RWPE2 (cell line): ENCODE results near the gene PPFIA3.

Experiments used
- ATAC-seq: fragments of 200-7000 bp; cut with Tn5 transposase; 3 replicates; pipeline ENCODE4 v1.9.1; 2021; ENCODE audit warnings: low read depth
- DNase-seq: peaks from one replicate; pipeline ENCODE4 v3.0.0-alpha.2; 2020; ENCODE audit warnings: low spot score
- H3K27ac ChIP-seq: fragments of 450-650 bp; 2 replicates; pipeline ENCODE4 v1.5.1; 2017; ENCODE audit warnings: mild to moderate bottlenecking; ENCODE audit not compliant: poor library complexity, severe bottlenecking
- H3K27me3 ChIP-seq: fragments of 250-450 bp; sonication (Bioruptor Pico); 2 replicates; pipeline ENCODE4 v1.5.1; 2021; ENCODE audit warnings: mild to moderate bottlenecking, moderate library complexity; ENCODE audit not compliant: insufficient read depth, poor library complexity, severe bottlenecking
- H3K36me3 ChIP-seq: fragments of 250-450 bp; sonication (Bioruptor Pico); 2 replicates; pipeline ENCODE4 v1.5.1; 2020; ENCODE audit warnings: low read depth, mild to moderate bottlenecking, moderate library complexity
- H3K4me1 ChIP-seq: fragments of 250-450 bp; sonication (Bioruptor Pico); 2 replicates; pipeline ENCODE4 v1.5.1; 2021; ENCODE audit warnings: mild to moderate bottlenecking, moderate library complexity; ENCODE audit not compliant: insufficient read depth, poor library complexity, severe bottlenecking
- H3K4me3 ChIP-seq: fragments of 250-450 bp; sonication (Bioruptor Pico); 2 replicates; pipeline ENCODE4 v1.5.1; 2021; ENCODE audit warnings: mild to moderate bottlenecking, moderate library complexity; ENCODE audit not compliant: severe bottlenecking
- H3K9me3 ChIP-seq: fragments of 250-450 bp; sonication (Bioruptor Pico); 2 replicates; pipeline ENCODE4 v1.5.1; 2021; ENCODE audit warnings: mild to moderate bottlenecking, moderate library complexity; ENCODE audit not compliant: severe bottlenecking
- TF ChIP-seq, protein P1 (sequence below): fragments of 450-650 bp; IDR thresholded peaks from one replicate; pipeline ENCODE4 v1.5.1; 2017; ENCODE audit warnings: mild to moderate bottlenecking, moderate library complexity; ENCODE audit not compliant: poor library complexity, severe bottlenecking

The PPFIA3 gene

DNA sequence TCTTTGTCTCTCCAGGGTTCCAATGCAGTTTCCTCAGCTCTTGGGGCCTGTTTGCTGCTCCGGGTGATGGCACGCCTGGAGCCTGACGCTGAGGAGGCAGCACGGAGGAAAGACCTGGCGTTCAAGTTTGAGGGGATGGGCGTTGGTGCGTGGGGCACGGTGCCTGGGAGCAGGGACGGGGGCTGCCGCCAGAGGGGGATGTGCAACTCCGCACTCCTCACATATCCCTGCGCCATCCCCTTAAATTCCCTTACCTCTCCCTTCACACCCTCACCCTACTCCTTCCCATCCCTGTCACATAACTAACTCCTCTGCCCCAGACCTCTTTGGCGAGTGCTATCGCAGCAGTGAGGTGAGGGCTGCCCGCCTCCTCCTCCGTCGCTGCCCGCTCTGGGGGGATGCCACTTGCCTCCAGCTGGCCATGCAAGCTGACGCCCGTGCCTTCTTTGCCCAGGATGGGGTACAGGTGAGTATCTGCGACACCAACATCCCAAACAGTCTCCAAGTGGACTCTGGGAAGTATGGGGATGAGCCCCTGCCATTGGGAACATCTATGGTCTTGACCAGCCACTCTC is 69.4 kb downstream of the PPFIA3 start:
- peaks cover 47% of the 10 kb centered on the region for H3K36me3 ChIP-seq
- no peak overlapping the region for H3K4me3 ChIP-seq
- ATAC-seq (no peak), DNase-seq (no peak)
- TF ChIP-seq, protein P1, sequence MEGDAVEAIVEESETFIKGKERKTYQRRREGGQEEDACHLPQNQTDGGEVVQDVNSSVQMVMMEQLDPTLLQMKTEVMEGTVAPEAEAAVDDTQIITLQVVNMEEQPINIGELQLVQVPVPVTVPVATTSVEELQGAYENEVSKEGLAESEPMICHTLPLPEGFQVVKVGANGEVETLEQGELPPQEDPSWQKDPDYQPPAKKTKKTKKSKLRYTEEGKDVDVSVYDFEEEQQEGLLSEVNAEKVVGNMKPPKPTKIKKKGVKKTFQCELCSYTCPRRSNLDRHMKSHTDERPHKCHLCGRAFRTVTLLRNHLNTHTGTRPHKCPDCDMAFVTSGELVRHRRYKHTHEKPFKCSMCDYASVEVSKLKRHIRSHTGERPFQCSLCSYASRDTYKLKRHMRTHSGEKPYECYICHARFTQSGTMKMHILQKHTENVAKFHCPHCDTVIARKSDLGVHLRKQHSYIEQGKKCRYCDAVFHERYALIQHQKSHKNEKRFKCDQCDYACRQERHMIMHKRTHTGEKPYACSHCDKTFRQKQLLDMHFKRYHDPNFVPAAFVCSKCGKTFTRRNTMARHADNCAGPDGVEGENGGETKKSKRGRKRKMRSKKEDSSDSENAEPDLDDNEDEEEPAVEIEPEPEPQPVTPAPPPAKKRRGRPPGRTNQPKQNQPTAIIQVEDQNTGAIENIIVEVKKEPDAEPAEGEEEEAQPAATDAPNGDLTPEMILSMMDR, result no peak
- H3K4me1 ChIP-seq, result no peaks in the 10 kb centered on the region
- H3K9me3 ChIP-seq, result no peaks in the 10 kb centered on the region
- no peak overlapping the region for H3K27ac ChIP-seq
- no peaks in the 10 kb centered on the region for H3K27me3 ChIP-seq

DNA sequence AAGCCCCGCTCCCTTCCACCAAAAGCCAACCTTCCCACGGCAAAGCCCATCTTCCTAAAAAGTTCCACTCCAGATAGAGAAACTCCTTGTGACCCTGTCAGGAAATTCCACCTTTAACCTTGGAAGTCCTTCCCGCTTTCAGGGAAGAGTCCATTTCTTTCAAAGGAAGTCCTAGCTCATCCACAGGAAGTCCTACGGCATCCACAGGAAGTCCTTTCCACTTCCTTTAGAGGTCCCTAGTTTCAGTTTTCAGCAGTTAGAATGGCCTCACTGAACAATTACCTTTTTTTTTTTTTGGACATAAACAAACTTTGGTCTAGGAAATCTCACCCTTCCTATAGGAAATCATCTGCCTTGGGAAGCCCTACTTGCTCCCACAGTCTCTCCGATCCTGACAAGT is 69.9 kb downstream of the PPFIA3 start:
- TF ChIP-seq, protein P1, result no peak
- H3K27ac ChIP-seq, result no peak overlapping the region

DNA sequence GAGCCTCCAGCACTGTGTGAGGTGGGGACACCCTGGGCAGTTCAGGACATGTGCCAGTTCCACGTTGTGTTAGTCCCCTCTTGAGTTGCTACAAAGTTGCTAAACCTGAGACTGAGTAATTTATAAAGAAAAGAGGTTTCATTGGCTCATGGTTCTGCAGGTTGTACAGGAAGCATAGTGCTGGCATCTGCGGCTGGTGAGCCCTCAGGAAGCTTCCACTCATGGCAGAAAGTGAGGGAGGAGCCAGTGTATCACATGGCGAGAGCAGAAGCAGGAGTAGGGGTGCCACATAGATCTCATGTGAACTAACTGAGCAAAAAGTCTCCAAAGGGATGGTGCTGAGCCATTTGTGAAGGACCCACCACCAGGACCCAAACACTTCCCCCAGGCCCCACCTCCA is 71.4 kb downstream of the PPFIA3 start:
- H3K27ac ChIP-seq, result no peak overlapping the region
- H3K9me3 ChIP-seq, result no peaks in the 10 kb centered on the region
- no peaks in the 10 kb centered on the region for H3K4me1 ChIP-seq
- ATAC-seq, result no peak
- DNase-seq, result no peak
- TF ChIP-seq, protein P1, result no peak
- H3K4me3 ChIP-seq, result no peak overlapping the region
- H3K27me3 ChIP-seq, result no peaks in the 10 kb centered on the region
- peaks cover 32% of the 10 kb centered on the region for H3K36me3 ChIP-seq

More for the DNA sequence above, 69.9 kb downstream of the PPFIA3 start:
- no peaks in the 10 kb centered on the region for H3K9me3 ChIP-seq
- no peak for ATAC-seq
- H3K4me3 ChIP-seq, result no peak overlapping the region
- DNase-seq, result no peak
- no peaks in the 10 kb centered on the region for H3K27me3 ChIP-seq
- H3K4me1 ChIP-seq, result no peaks in the 10 kb centered on the region
- H3K36me3 ChIP-seq, result peaks cover 42% of the 10 kb centered on the region

DNA sequence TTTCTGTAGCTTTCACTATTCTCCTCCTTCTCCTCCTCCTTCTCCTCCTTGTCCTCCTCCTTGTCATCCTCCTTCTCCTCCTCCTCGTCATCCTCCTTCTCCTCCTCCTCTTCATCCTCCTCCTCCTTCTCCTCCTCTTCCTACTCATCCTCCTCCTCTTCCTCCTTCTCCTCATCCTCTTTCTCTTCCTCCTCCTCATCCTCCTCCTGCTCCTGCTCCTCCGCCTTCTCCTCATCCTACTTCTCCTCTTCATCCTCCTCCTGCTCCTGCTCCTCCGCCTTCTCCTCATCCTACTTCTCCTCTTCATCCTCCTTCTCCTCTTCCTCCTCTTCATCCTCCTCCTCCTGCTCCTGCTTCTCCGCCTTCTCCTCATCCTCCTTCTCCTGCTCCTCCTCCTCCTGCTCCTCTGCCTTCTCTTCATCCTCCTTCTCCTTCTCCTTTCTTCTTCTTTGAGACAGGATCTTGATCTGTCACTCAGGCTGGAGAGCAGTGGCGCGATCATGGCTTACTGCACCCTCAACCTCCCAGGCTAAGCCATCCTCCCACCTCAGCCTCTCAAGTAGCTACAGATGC is 74.6 kb downstream of the PPFIA3 start:
- H3K27me3 ChIP-seq, result no peaks in the 10 kb centered on the region
- no peaks in the 10 kb centered on the region for H3K9me3 ChIP-seq
- H3K4me3 ChIP-seq, result no peak overlapping the region
- peaks cover 4% of the 10 kb centered on the region for H3K4me1 ChIP-seq
- ATAC-seq (no peak), DNase-seq (no peak)
- no peak overlapping the region for H3K27ac ChIP-seq
- H3K36me3 ChIP-seq, result peaks cover 27% of the 10 kb centered on the region
- TF ChIP-seq, protein P1, result no peak

DNA sequence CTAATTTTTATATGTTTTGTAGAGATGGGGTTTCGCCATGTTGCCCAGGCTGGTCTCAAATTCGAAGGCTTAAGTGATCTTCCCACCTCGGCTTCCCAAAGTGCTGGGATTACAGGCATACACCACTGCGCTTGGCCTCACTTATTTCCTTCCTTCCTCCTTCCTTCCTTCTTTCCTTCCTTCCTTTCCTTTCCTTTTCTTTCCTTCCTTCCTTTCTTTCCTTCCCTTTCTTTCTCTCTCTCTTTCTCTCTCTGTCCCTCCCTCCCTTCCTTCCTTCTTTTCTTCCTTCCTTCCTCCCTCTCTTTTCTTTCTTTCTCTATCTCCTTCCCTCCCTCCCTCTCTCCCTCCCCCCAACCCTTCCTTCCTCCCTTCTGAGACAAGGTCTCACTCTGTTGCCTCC is 75.1 kb downstream of the PPFIA3 start:
- no peak for DNase-seq
- ATAC-seq, result no peak
- TF ChIP-seq, protein P1, result no peak

More for the DNA sequence above, 75.1 kb downstream of the PPFIA3 start:
- Histone ChIP-seq H3K4me3 (no peak overlapping the region), H3K9me3 (no peaks in the 10 kb centered on the region), H3K4me1 (peaks cover 4% of the 10 kb centered on the region), H3K27ac (no peak overlapping the region), H3K27me3 (no peaks in the 10 kb centered on the region), H3K36me3 (peaks cover 24% of the 10 kb centered on the region)
